Heart right ventricle (tissue), 16 donors: ENCODE measurements around the gene ABHD17A. TPM values are rescaled to one million over a fixed set of nuclear protein-coding genes. Genes with fewer than 3 reads are reported as not detected.

Source experiments
- ATAC-seq, 8 donors: fragments of 200-7000 bp; cut with Tn5 transposase; one replicate each; pipeline ENCODE4 v1.9.1; 2020; ENCODE audit warnings: mild to moderate bottlenecking in 8 of 8, moderate library complexity in 8 of 8, moderate number of reproducible peaks in 1 of 8
- DNase-seq, 2 donors: peaks; one replicate each; pipeline ENCODE4 v3.0.0-alpha.2; 2020
- H3K27ac ChIP-seq, 10 donors: fragments of 200-600 bp; sonication (generic) in 2 of 10; one replicate each; pipeline versions ENCODE4 v1.5.0 to v1.8.0; 2020 to 2022; ENCODE audit warnings: mild to moderate bottlenecking in 3 of 10
- H3K27me3 ChIP-seq, 7 donors: fragments of 200-600 bp; one replicate each; pipeline ENCODE4 v1.8.0; 2021 to 2022; ENCODE audit warnings: mild to moderate bottlenecking in 2 of 7
- H3K36me3 ChIP-seq, 9 donors: fragments of 200-600 bp; sonication (generic) in 1 of 9; one replicate each; pipeline versions ENCODE4 v1.5.0 to v1.8.0; 2020 to 2022; ENCODE audit warnings: mild to moderate bottlenecking in 2 of 9
- H3K4me1 ChIP-seq, 9 donors: fragments of 200-600 bp; sonication (generic) in 1 of 9; one replicate each; pipeline versions ENCODE4 v1.5.0 to v1.8.0; 2020 to 2022; ENCODE audit warnings: mild to moderate bottlenecking in 4 of 9
- H3K4me3 ChIP-seq, 10 donors: fragments of 200-600 bp; sonication (generic) in 2 of 10; one replicate each; pipeline versions ENCODE4 v1.5.0 to v1.8.0; 2020 to 2022; ENCODE audit warnings: mild to moderate bottlenecking in 7 of 10, moderate library complexity in 2 of 10
- H3K9me3 ChIP-seq, 11 donors: fragments of 200-600 bp in 10 of 11; sonication (generic) in 2 of 11; one replicate each; pipeline versions ENCODE4 v1.5.0 to v1.8.0; 2013 to 2022; ENCODE audit warnings: mild to moderate bottlenecking in 2 of 11, control low read depth in 1 of 11, moderate library complexity in 1 of 11
- WGBS, 2 donors: extraction: QIAGEN DNeasy Blood & Tissue Kit; methylation state at CpG; one replicate each; pipeline ENCODE4 v1.1.7; 2013; ENCODE audit warnings: inconsistent platforms in 1 of 2; 5-methylcytosine and 5-hydroxymethylcytosine counted together
- intact Hi-C, 10 donors: fragments of 100-400 bp; cut with DNase I; formaldehyde crosslinking; loops; one replicate each; pipeline versions ENCODE4 v1.11.1 to v1.14.2; 2022
- polyA plus RNA-seq, 2 donors: library from polyadenylated mRNA; stranded (reverse); fragments of 200-250 nt; gene quantifications; one replicate each; pipeline ENCODE4 v1.2.3, GENCODE V29; 2013
- total RNA-seq, 10 donors: library from RNA; stranded (reverse); fragmentation: NEBNext Ultra II Directional in 3 of 10; extraction: Animal tissue kit (Norgen Biotek cat#: 25700) in 3 of 10; gene quantifications; one replicate each; pipeline versions ENCODE4 v1.2.1 to v1.2.4, GENCODE V29; 2021 to 2023
- TF ChIP-seq, protein P1 (sequence below), 9 donors: fragments of 200-600 bp; sonication (generic) in 2 of 9; IDR thresholded peaks; one replicate each; pipeline versions ENCODE4 v1.5.0 to v1.8.0; 2021 to 2022; ENCODE audit warnings: antibody characterized with exemption in 9 of 9, mild to moderate bottlenecking in 5 of 9, moderate library complexity in 1 of 9
- donor health status: Arrhythmogenic right ventricular cardiomyopathy.
- donor health status: ischemic (EF 13 %, LVEDD 7.1; RV severe dilation, severe dysfunction).
- donor health status: healthy with polysubstance abuse.
- donor health status: DM: no; HTN: yes; CAD: no.
- donor health status: DM: no; HTN: no; CAD: no.
- donor health status: ischemic (EF 25% LVEDD 6.9; RV normal size, moderate dysfunction).
- donor health status: ischemic (EF 25% LVEDD 5.7; RV mildly dilated, moderate dysfunction).
- donor health status: healthy.
- donor health status: DM: yes; HTN: yes; CAD: no.
- donor health status: Ischemic cardiomyopathy.
- donor health status: ischemic (EF 35%, LVEDD 5.7; RV mildly dilated, moderate dysfunction).
- donor health status: nonischemic (EF 11% LVEDD 7.7; RV severe dilation, severe dysfunction).
- donor health status: DM: yes; HTN: yes; CAD: no.
- donor health status: PGD.
- donor health status: ischemic (EF 29% LVEDD 5.4; RV normal size, mild dysfunction).
- donor health status: nonischemic (EF 23%, LVEDD 6.1; RV moderate dilation, normal function).

The ABHD17A gene
- total and polyA plus RNA-seq, 12 donors: 45.1 to 185 (median 57.7) TPM

DNA sequence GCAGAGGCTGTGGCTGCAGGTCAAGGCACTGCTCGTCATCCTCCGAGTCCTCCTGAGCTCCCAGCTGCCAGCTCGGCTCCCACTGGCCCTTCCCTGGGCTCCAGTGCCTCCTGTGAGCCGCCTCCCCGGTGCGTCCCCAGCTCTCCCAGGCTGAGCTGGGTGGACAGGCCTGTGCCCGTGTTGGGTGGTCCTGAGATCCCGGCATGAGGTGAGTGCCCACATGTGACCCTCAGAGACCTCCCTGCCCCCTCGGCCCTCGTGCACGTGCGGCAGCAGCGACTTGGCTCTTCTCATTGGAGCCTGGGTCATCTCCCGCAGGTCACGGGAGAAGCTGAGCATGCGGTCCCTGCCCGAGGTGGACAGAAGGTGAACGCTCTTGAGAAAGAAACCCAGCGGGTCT, 35.3 kb upstream of the ABHD17A start:
- intact Hi-C loops: loop anchor here in 4 of 10 donors (5.0 to 10.0 kb wide), 3 partner anchors 144 to 157 kb away; no protein-coding TSS in a partner anchor
- ATAC-seq (no peak), DNase-seq (no peak)
- TF ChIP-seq, protein P1, sequence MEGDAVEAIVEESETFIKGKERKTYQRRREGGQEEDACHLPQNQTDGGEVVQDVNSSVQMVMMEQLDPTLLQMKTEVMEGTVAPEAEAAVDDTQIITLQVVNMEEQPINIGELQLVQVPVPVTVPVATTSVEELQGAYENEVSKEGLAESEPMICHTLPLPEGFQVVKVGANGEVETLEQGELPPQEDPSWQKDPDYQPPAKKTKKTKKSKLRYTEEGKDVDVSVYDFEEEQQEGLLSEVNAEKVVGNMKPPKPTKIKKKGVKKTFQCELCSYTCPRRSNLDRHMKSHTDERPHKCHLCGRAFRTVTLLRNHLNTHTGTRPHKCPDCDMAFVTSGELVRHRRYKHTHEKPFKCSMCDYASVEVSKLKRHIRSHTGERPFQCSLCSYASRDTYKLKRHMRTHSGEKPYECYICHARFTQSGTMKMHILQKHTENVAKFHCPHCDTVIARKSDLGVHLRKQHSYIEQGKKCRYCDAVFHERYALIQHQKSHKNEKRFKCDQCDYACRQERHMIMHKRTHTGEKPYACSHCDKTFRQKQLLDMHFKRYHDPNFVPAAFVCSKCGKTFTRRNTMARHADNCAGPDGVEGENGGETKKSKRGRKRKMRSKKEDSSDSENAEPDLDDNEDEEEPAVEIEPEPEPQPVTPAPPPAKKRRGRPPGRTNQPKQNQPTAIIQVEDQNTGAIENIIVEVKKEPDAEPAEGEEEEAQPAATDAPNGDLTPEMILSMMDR (IDR thresholded peaks at IDR 0.05): no peak
- H3K27me3 ChIP-seq: no peaks in the 10 kb centered on the region
- peaks cover 0 to 4% (median 0%) of the 10 kb centered on the region in 11 donors for H3K9me3 ChIP-seq
- peaks cover 0 to 82% (median 45%) of the 10 kb centered on the region in 9 donors for H3K36me3 ChIP-seq
- H3K27ac ChIP-seq: no peak overlapping the region
- 92 to 94% methylated on average over 19 of the region's 19 CpGs for WGBS, 2 donors
- no peak overlapping the region for H3K4me3 ChIP-seq
- H3K4me1 ChIP-seq: peaks cover 0 to 3% (median 0%) of the 10 kb centered on the region in 9 donors

DNA sequence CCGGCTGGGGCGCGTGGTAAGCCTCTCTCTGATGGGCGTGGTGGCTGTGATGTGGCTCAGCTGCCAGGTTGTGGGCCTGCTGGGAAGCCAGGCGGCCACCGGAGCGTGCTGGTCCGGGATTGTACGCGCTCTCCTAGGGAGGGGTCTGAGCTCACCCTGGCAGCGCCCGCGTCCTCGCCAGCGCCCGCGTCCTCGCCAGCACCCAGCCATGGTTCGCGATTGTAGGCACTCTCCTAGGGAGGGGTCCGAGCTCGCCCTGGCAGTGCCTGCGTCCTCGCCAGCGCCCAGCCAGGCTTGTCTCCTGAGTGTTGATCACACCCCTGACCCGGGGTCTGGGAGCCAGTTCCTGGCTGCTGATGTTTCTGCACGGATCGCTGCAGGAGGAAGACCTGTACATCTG, 33.7 kb upstream of the ABHD17A start:
- TF ChIP-seq, protein P1 (IDR thresholded peaks at IDR 0.05): no peak
- intact Hi-C loops: no loop called here
- H3K4me3 ChIP-seq: no peak overlapping the region
- peaks cover 0 to 4% (median 0%) of the 10 kb centered on the region in 11 donors for H3K9me3 ChIP-seq
- H3K27ac ChIP-seq: no peak overlapping the region
- H3K36me3 ChIP-seq: peaks cover 0 to 81% (median 45%) of the 10 kb centered on the region in 9 donors
- peaks cover 0 to 3% (median 0%) of the 10 kb centered on the region in 9 donors for H3K4me1 ChIP-seq
- ATAC-seq: no peak
- no peaks in the 10 kb centered on the region for H3K27me3 ChIP-seq
- no peak for DNase-seq
- 95 to 97% methylated on average over 26 to 28 of the region's 28 CpGs for WGBS, 2 donors

DNA sequence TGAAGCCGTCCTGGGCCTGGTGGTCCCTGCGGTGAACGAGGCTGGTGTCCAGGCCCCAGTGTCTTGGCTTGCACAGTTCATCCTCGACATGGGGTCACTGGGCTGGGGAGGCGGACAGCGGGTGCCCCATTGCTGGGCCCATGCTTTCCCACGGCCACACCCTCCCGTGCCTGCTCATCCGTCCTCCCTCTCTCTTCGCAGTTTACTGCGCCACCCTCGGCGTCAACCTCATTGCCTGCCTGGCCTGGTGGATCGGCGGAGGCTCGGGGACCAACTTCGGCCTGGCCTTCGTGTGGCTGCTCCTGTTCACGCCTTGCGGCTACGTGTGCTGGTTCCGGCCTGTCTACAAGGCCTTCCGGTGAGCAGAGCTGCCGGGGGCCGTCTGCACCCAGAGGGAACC, 32.6 kb upstream of the ABHD17A start:
- TF ChIP-seq, protein P1 (IDR thresholded peaks at IDR 0.05): no peak
- 93 to 95% methylated on average over 25 of the region's 25 CpGs for WGBS, 2 donors
- DNase-seq: no peak
- Histone ChIP-seq H3K36me3 (peaks cover 0 to 81% (median 40%) of the 10 kb centered on the region in 9 donors), H3K27ac (no peak overlapping the region), H3K9me3 (peaks cover 0 to 4% (median 0%) of the 10 kb centered on the region in 11 donors), H3K4me1 (no peaks in the 10 kb centered on the region), H3K27me3 (no peaks in the 10 kb centered on the region), H3K4me3 (no peak overlapping the region)
- no peak for ATAC-seq
- intact Hi-C loops: no loop called here

DNA sequence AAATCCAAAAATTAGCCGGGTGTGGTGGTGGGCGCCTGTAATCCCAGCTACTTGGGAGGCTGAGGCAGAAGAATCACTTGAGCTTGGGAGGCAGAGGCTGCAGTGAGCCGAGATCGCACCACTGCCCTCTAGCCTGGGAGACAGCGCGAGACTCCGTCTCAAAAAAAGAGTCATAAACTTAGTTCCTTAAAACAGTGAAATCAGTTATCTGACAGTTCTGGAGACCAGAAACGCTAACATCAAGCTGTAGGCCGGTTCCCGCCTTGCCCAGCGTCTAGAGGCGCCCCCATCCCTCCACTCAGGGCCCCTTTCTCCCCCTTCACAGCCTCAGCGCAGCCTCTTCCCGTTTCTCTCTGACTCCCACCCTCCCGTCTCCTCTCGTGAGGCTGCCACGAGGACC, 31.9 kb upstream of the ABHD17A start:
- no peaks in the 10 kb centered on the region for H3K4me1 ChIP-seq
- H3K9me3 ChIP-seq: no peaks in the 10 kb centered on the region
- TF ChIP-seq, protein P1 (IDR thresholded peaks at IDR 0.05): no peak
- peaks cover 0 to 81% (median 33%) of the 10 kb centered on the region in 9 donors for H3K36me3 ChIP-seq
- DNase-seq: no peak
- H3K4me3 ChIP-seq: no peak overlapping the region
- no peak for ATAC-seq
- H3K27ac ChIP-seq: no peak overlapping the region
- intact Hi-C loops: no loop called here
- no peaks in the 10 kb centered on the region for H3K27me3 ChIP-seq
- WGBS, 2 donors: 93 to 96% methylated on average over 17 of the region's 17 CpGs
